GM19025 (cell line): ENCODE data around the gene UMAD1.
A peak's percentile ranks its signal among the peaks of the same experiment; 100 is the strongest.

Experiments
- ATAC-seq: cut with Tn5 transposase; IDR thresholded peaks from one replicate; pipeline ENCODE4 v1.9.1; 2021; ENCODE audit warnings: mild to moderate bottlenecking, low read depth, moderate library complexity; ENCODE audit not compliant: unreplicated experiment

Gene UMAD1

DNA sequence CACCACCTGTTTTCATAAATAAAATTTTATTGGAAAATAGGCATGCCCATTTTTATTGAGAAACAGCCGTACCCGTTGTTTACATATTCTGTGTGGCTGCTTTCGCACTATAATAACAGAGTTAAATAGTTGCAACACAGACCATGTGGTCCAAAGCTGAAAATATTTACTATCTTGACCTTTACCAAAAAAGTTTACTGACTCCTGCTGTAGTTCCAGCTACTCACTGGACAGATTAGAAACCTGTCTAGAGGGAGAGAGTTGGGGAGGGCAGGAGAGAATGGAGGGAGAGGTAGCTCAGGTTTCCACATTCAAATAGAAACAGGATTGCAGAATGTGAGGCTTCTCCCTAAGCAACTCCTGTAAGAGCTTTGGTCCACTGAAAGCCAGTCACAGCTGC, 273.0 kb downstream of the UMAD1 start:
- ATAC-seq = no peak

DNA sequence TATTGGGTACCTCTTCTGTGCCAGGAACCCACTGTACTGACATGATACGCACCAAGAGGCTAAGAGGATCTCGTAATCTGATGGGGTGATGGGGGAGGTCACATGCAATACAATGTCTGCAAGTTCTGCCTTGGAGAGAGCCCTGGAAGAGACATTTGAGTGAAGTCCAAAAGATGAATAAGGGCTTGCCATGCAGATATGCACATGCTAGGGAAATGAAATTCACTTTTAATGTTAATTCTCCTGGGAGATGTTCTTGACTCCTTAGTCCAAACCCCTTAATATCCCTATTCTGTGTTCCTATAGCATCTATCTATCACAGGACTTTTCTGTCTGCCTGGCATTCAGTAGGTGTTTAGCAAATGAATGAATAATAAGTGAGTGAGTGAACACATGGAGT, 274.0 kb downstream of the UMAD1 start:
- ATAC-seq = no peak

DNA sequence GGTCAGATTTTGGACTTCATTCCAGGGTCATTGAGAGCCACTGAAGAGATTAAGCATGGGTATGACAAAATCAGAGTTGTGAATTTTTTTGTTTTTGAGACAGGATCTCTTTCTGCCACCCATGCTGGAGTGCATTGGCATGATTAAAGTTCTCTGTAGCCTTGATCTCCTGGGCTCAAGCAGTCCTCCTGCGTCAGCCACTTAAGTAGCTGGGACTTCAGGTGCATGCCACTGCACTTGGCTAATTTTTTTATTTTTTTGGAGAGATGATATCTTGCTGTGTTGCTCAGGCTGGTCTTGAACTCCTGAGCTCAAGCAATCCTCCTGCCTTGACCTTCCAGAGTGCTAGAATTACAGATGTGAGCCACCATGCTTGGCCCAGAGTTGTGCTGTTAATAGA, 275.5 kb downstream of the UMAD1 start:
- ATAC-seq = no peak

DNA sequence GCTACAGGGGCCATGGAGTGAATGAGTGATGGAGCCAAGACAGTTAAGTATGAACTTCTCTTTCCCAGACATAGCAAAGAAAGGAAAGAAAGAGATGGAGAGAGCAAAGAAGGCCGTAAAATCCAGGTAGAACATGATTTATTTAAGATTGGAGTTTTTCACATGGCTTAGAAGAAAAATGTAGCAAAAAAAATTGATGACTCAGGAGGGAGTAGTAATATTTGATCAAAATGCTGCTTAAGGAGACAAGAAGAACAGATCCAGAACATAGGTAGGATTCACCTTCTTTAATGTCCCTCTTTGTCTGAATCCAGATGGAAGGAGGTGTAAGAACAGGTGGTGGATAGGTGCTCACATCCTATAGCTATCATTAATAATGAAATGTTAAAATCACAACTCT, 277.0 kb downstream of the UMAD1 start:
- ATAC-seq = no peak

DNA sequence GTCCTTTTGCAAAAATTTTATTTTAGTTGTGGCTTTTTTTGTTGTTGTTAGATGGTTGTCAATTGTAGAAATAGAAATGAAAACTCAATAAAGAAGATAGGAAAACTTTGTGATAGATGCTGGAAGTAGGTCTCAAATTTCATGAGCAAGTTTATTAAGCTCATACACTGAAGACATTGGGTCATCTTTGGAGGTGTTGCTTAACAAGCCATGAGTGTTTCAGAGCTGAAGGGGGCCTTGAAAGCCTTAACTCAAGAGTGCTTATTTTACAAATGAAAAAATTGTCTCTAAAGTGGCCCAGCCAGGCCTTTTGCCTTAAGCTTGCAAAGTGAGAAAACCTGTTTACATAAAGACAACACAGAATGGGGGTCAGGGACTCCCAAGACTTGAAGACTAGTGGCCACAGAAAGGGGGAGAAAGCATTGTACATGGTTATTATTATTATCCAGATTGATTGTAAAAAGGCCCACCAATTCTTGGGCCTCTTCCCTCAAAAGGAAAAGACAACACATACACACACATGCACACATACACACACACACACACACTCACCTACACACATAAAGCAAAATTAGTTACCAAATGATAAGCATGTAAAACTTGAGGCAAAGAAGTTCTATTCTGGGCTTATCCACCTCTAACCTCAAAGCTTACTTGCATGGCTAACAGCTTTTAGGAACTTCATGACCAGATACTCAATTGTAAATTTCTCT, 278.3 kb downstream of the UMAD1 start:
- ATAC-seq = no peak

DNA sequence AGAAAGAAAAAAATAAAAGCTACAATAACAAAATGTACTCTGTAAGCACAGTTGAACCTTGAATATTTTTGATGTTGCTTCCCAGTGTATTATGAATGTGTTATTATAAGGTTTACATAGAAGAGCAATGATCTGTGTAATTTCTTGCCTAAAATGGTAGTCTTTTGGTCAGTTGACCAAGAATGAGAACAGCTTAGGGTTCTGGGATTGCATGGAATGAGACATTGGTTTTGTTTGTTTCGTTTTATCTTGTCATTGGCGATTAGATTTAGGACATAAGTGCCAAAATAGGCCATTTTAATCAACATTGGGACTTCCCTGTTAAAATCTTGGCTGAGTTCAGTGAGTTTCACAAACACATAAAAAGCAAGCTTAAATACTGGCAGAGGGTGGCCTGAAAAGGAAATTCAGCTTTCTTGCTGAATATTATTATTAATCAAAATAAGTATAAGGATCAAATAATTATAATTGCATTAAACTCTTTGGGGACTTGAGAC, 278.9 kb downstream of the UMAD1 start:
- ATAC-seq = no peak

DNA sequence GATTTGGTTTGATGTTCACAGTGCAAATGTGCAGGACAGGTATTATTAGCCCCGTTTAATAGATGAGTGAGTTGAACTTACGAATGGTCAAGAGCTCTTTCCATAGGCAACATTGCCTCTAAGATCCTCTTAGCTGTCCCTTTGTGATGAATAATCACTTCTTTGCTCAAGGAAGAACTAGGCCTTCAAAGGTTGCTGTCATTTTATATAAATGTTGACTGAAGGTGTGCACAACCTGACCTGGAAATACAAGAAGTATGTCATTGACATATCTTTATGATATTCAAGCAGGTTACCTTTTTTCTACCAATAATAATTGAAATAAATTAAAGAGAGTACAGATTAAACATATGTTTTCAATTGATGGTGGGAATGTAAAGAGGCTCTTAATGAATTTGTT, 279.5 kb downstream of the UMAD1 start:
- ATAC-seq = no peak

DNA sequence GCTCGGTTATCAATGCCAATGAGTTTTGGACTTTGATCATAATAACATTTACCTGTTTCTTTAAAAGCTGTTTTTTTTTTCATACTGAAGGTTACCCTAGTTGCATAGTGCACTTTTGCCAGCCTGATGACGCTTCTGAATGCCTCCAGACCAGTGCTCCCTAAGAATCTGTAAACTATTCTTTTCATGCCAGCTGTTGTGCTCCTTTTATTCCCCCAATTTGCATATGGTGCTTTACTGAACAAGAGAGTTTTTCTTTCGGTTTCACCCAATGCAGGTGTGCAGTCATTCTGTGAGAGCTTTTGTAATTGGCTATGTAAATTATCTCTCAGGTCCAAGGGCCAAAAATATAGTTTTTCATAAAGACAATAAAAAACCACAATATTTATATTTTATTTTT, 279.9 kb downstream of the UMAD1 start:
- peak; percentile 88 for ATAC-seq

DNA sequence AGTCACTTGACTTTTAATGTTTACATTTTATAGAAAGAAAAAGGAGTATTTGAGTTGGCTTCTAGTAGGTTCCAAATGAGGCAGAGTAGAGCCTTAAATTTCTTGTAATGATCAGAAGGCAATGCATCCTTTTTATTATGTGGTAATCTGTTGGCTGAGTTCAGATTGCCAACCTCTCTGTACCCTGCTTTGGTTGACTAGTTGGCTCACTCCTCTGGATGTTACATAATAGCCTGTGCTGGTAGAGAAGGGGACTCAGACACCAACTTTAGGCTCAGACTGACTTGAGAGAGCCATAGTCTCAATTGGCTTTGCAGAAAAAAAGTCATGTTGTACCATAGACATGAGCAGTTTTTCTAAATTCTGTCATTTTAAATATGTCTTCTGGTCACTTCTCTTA, 281.3 kb downstream of the UMAD1 start:
- ATAC-seq = no peak

DNA sequence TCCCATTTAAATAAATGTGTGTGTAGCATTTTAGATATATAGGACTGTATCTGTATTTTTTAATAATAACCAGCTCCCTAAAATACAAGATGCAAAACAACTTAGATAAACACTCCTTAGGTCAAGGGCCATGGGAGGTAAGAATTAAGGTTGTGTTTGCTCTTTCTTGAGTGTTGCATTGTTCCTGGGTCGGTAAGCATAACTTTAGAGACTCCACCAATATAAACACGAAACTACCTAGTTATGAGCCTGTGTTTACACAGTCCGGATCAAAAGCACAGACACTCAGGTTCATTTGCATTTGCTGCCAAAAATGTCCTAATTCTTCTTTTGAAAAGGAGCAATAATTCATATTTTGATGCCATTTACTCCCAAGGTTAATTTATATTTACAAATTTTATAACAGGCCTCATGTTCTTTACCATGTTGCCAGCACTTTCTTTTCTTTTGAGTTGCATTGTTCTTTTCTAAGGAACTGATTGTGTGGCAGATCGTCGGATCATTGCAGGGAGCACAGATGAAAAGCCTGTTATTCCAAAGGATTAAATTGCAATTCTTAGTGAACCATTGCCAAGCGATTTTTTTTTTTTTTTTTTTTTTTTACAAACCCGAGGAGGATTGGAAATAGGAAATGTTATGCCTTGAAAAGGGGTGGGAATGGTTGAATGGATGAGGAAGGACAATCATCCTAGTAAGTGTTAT, 282.3 kb downstream of the UMAD1 start:
- no peak for ATAC-seq

DNA sequence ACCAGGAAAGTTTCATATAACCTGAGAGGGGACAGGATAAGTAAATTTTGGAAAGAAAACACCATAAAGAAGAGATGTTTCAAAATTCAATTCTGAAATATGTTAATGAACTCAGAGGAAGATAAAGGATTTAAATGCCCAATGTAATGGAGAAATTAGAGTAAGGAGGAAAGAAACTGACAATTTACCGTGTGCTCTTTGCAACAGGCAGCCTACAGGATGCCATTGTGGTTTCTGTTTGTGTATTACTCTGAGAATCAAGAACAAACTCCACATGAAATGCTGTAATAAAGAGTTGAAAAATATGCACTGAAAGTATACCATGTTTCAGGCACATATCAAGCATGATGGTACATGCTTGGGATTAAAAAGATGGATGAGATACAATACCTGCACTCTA, 283.3 kb downstream of the UMAD1 start:
- ATAC-seq = no peak

DNA sequence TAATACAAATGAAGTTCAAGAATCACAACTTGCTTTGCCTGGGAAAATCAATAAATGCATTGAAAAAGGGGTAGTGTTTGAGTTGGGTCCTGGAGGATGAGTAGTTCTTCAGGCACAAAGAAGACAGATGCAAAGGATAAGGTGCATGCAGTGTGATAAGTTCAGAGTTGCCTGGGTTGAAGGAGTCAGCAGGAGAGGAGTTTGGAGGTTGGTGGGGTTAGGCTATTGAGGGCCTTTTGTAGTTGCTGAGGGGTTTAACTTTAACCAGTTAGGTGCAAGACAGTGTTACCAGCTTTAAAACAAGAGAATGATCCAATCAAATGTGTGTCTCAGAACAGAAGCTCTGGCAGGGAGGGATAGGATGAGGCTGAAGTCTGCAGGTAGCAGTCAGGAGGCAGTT, 283.8 kb downstream of the UMAD1 start:
- no peak for ATAC-seq
